Thyroid gland (tissue), 4 donors: ENCODE results near the gene IFITM10.

ENCODE experiments used
- CTCF ChIP-seq, 6 experiments: fragments of 200-600 bp in 3 of 6; fragments of 450-650 bp in 3 of 6; sonication (generic) in 3 of 6; IDR thresholded peaks; one replicate each; pipeline ENCODE4 v1.5.1; 2016 to 2019; ENCODE audit warnings: antibody characterized with exemption in 6 of 6, mild to moderate bottlenecking in 2 of 6, inconsistent platforms in 1 of 6, moderate library complexity in 1 of 6
- POLR2A ChIP-seq, 2 donors: fragments of 450-650 bp; IDR thresholded peaks; one replicate each; pipeline ENCODE4 v1.6.1; 2017; ENCODE audit warnings: antibody characterized with exemption in 2 of 2, mild to moderate bottlenecking in 2 of 2, moderate library complexity in 1 of 2

- no peak for TF ChIP-seq CTCF (IDR thresholded peaks at IDR 0.05)
- TF ChIP-seq POLR2A (IDR thresholded peaks at IDR 0.05), result no peak
Measured at GRCh38 chr11:1705126-1706052, 45.0 kb downstream of the IFITM10 start.
